Tibial nerve (tissue), 4 donors: Measurements from ENCODE around the gene PABPC1L.

ENCODE experiments used
- EP300 ChIP-seq, 2 donors: sonication (generic); formaldehyde crosslinking; IDR thresholded peaks; one replicate each; pipeline ENCODE4 v1.6.1; 2017; ENCODE audit warnings: antibody characterized with exemption in 2 of 2, mild to moderate bottlenecking in 1 of 2
- TF ChIP-seq, protein P1 (sequence below), 5 experiments: fragments of 200-600 bp in 3 of 5; fragments of 450-650 bp in 2 of 5; sonication (generic) in 3 of 5; IDR thresholded peaks; one replicate each; pipeline ENCODE4 v1.5.1; 2016 to 2019; ENCODE audit warnings: antibody characterized with exemption in 5 of 5, mild to moderate bottlenecking in 3 of 5, moderate library complexity in 2 of 5

DNA sequence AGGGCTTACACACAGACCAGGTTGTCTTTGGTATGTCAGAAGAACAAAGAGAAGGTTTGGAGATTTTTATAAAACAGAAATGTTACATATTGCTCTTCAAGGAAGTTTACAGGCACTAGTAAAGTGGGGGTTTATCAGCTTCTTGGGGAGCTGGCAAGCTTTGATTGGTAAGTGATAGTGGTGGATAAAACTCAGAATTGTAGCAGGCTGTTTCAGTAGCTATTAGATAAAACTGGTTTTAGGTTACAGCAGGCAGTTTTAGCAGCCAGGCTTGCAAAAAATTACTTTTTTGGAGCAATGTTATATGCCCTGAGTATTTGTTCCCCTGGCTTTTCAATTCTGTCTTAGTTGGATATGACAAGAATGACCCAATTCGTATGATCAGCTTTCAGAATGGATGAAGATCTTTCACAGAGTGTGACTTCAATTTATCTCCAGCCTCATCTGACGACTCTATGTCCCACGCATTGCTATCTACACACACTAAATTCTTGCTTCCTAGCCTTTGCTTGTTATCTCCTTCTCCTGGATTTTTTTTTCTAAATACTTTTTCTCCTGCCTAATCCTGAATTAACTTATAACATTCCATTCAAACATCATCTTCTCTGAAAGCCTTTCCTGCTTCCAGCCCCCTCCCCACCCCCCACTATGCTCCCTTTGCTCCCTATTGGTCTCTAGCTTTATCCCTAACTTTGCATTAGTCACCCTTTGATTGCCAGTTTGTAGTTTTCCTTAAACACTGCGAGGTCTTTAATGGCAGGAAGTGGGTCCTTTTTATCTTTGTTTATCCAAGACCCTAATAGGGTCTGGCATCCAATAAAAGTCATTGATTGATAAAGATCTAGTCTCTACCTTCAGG lies 51.4 kb downstream of the PABPC1L start:
- TF ChIP-seq, protein P1, sequence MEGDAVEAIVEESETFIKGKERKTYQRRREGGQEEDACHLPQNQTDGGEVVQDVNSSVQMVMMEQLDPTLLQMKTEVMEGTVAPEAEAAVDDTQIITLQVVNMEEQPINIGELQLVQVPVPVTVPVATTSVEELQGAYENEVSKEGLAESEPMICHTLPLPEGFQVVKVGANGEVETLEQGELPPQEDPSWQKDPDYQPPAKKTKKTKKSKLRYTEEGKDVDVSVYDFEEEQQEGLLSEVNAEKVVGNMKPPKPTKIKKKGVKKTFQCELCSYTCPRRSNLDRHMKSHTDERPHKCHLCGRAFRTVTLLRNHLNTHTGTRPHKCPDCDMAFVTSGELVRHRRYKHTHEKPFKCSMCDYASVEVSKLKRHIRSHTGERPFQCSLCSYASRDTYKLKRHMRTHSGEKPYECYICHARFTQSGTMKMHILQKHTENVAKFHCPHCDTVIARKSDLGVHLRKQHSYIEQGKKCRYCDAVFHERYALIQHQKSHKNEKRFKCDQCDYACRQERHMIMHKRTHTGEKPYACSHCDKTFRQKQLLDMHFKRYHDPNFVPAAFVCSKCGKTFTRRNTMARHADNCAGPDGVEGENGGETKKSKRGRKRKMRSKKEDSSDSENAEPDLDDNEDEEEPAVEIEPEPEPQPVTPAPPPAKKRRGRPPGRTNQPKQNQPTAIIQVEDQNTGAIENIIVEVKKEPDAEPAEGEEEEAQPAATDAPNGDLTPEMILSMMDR (IDR thresholded peaks at IDR 0.05): no peak
- TF ChIP-seq EP300 (IDR thresholded peaks at IDR 0.05): no peak
